ENCODE results near the gene GARNL3.

GARNL3 gene

GRCh38 chr9:127346584-127346983, 82.0 kb downstream of the GARNL3 start:
- in situ Hi-C loops (cut with MboI; ENCODE audit: low sequenced_read_pairs) = no loop called here

GRCh38 chr9:127347831-127348776, 83.5 kb downstream of the GARNL3 start:
- in situ Hi-C loops (cut with MboI; ENCODE audit: low sequenced_read_pairs) = no loop called here

- in situ Hi-C loops (cut with MboI; ENCODE audit: low sequenced_read_pairs) = no loop called here
Measured at GRCh38 chr9:127349483-127350113, 85.0 kb downstream of the GARNL3 start.

GRCh38 chr9:127351182-127352166, 86.9 kb downstream of the GARNL3 start:
- in situ Hi-C loops (cut with MboI; ENCODE audit: low sequenced_read_pairs) = no loop called here

GRCh38 chr9:127353882-127354281, 89.3 kb downstream of the GARNL3 start:
- in situ Hi-C loops (cut with MboI; ENCODE audit: low sequenced_read_pairs) = no loop called here

GRCh38 chr9:127356906-127357305, 92.3 kb downstream of the GARNL3 start:
- in situ Hi-C loops (cut with MboI; ENCODE audit: low sequenced_read_pairs) = no loop called here

GRCh38 chr9:127358023-127358535, 93.5 kb downstream of the GARNL3 start:
- in situ Hi-C loops (cut with MboI; ENCODE audit: low sequenced_read_pairs) = no loop called here

GRCh38 chr9:127358770-127359169, 94.2 kb downstream of the GARNL3 start:
- in situ Hi-C loops (cut with MboI; ENCODE audit: low sequenced_read_pairs) = no loop called here

- in situ Hi-C loops (cut with MboI; ENCODE audit: low sequenced_read_pairs) = no loop called here
Measured at GRCh38 chr9:127360250-127360649, 95.7 kb downstream of the GARNL3 start.

- in situ Hi-C loops (cut with MboI; ENCODE audit: low sequenced_read_pairs) = no loop called here
Measured at GRCh38 chr9:127360829-127361228, 96.3 kb downstream of the GARNL3 start.

- in situ Hi-C loops (cut with MboI; ENCODE audit: low sequenced_read_pairs) = no loop called here
Measured at GRCh38 chr9:127361561-127361960, 97.0 kb downstream of the GARNL3 start.

GRCh38 chr9:127362829-127363228, 98.3 kb downstream of the GARNL3 start:
- in situ Hi-C loops (cut with MboI; ENCODE audit: low sequenced_read_pairs) = no loop called here

GRCh38 chr9:127365461-127365860, 100.9 kb downstream of the GARNL3 start:
- in situ Hi-C loops (cut with MboI; ENCODE audit: low sequenced_read_pairs) = no loop called here

- in situ Hi-C loops (cut with MboI; ENCODE audit: low sequenced_read_pairs) = no loop called here
Measured at GRCh38 chr9:127366594-127366993, 102.0 kb downstream of the GARNL3 start.

- in situ Hi-C loops (cut with MboI; ENCODE audit: low sequenced_read_pairs) = no loop called here
Measured at GRCh38 chr9:127368852-127369402, 104.4 kb downstream of the GARNL3 start.

- in situ Hi-C loops (cut with MboI; ENCODE audit: low sequenced_read_pairs) = no loop called here
Measured at GRCh38 chr9:127369428-127369827, 104.9 kb downstream of the GARNL3 start.

- in situ Hi-C loops (cut with MboI; ENCODE audit: low sequenced_read_pairs) = no loop called here
Measured at GRCh38 chr9:127370147-127370579, 105.6 kb downstream of the GARNL3 start.

- in situ Hi-C loops (cut with MboI; ENCODE audit: low sequenced_read_pairs) = no loop called here
Measured at GRCh38 chr9:127370672-127371648, 106.4 kb downstream of the GARNL3 start.

- in situ Hi-C loops (cut with MboI; ENCODE audit: low sequenced_read_pairs) = no loop called here
Measured at GRCh38 chr9:127380479-127380878, 115.9 kb downstream of the GARNL3 start.
